Measurements from ENCODE around the gene OR11A1. TPM values are rescaled to one million over a fixed set of nuclear protein-coding genes. Genes with fewer than 3 reads are reported as not detected.

The OR11A1 gene
- total RNA-seq, 1 experiment from 2014 or later, result not detected

- Histone ChIP-seq H3K27ac (ENCODE audit: insufficient read length, low read depth, low read length) (no peak overlapping the region), H3K14ac (ENCODE audit: insufficient read depth, low read length) (no peak overlapping the region), H2BK120ac (ENCODE audit: low read depth, low read length, poor library complexity, severe bottlenecking) (no peak overlapping the region), H3K27me3 (ENCODE audit: insufficient read depth, low read length) (no peaks in the 10 kb centered on the region), H2AK5ac (ENCODE audit: insufficient read length, low read length) (no peak overlapping the region), H2BK15ac (ENCODE audit: low read depth, low read length) (no peak overlapping the region), H3T11ph (ENCODE audit: low read length) (no peak overlapping the region), H2BK5ac (ENCODE audit: insufficient read length, low read length) (no peak overlapping the region), H2AFZ (ENCODE audit: low read length) (no peak overlapping the region), H4K8ac (replicated peaks; ENCODE audit: insufficient read length, low read depth, low read length) (no peak overlapping the region), H4K20me1 (ENCODE audit: control insufficient read depth, insufficient read depth, insufficient read length) (no peaks in the 10 kb centered on the region), H2BK20ac (ENCODE audit: low read depth, low read length, poor library complexity, severe bottlenecking) (no peak overlapping the region), H3K4me2 (ENCODE audit: insufficient read depth, insufficient read length, low read length) (no peak overlapping the region), H3K79me2 (ENCODE audit: insufficient read depth, low read length) (no peaks in the 10 kb centered on the region), H3K9ac (ENCODE audit: extremely low read depth, insufficient read length, low read length) (no peak overlapping the region), H3K4ac (ENCODE audit: low read depth, low read length) (no peak overlapping the region), H3K4me1 (ENCODE audit: insufficient read depth, low read length) (no peaks in the 10 kb centered on the region), H3K23ac (ENCODE audit: insufficient read length, low read depth, low read length) (no peak overlapping the region), H3K56ac (ENCODE audit: insufficient read length, low read depth, low read length) (no peak overlapping the region), H2BK12ac (ENCODE audit: insufficient read length, low read depth, low read length) (no peak overlapping the region), H4K91ac (ENCODE audit: insufficient read length, low read depth, low read length) (no peak overlapping the region), H3K18ac (ENCODE audit: insufficient read length, low read depth, low read length) (no peak overlapping the region), H4K5ac (ENCODE audit: insufficient read length, low read depth, low read length) (no peak overlapping the region), H3K9me3 (ENCODE audit: control insufficient read depth, low read depth, low read length) (no peaks in the 10 kb centered on the region), H3K23me2 (ENCODE audit: insufficient read length, low read depth, low read length, poor library complexity, severe bottlenecking) (no peaks in the 10 kb centered on the region), H3K79me1 (ENCODE audit: insufficient read depth, low read depth, low read length, poor library complexity, severe bottlenecking) (no peaks in the 10 kb centered on the region)
- H3K27me3 Mint-ChIP-seq (ENCODE audit: low read depth), result peaks cover 3% of the 10 kb centered on the region; the same call in 1 of the 2 replicates
- H3K4me3 Mint-ChIP-seq, result no peak overlapping the region
- no peaks in the 10 kb centered on the region for H3K36me3 Mint-ChIP-seq (ENCODE audit: insufficient read depth in 1 of 3, low read depth in 3 of 3)
- DNase-seq, result no peak
- WGBS (ENCODE audit: extremely low coverage, insufficient read length, low lambda C conversion rate), result no CpG with 5 or more reads among the region's 2 CpGs
- H3K4me1 Mint-ChIP-seq, result peaks cover 0 to 8% of the 10 kb centered on the region in 2 experiments; a peak in 3 of 4 replicates
- no peak overlapping the region for H3K27ac Mint-ChIP-seq
- TF ChIP-seq, protein P1, sequence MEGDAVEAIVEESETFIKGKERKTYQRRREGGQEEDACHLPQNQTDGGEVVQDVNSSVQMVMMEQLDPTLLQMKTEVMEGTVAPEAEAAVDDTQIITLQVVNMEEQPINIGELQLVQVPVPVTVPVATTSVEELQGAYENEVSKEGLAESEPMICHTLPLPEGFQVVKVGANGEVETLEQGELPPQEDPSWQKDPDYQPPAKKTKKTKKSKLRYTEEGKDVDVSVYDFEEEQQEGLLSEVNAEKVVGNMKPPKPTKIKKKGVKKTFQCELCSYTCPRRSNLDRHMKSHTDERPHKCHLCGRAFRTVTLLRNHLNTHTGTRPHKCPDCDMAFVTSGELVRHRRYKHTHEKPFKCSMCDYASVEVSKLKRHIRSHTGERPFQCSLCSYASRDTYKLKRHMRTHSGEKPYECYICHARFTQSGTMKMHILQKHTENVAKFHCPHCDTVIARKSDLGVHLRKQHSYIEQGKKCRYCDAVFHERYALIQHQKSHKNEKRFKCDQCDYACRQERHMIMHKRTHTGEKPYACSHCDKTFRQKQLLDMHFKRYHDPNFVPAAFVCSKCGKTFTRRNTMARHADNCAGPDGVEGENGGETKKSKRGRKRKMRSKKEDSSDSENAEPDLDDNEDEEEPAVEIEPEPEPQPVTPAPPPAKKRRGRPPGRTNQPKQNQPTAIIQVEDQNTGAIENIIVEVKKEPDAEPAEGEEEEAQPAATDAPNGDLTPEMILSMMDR (conservative IDR thresholded peaks at IDR 0.05), result no peak
- no peaks in the 10 kb centered on the region; a peak in 1 of 5 replicates for H3K9me3 Mint-ChIP-seq
Observed at GRCh38 chr6:29490552-29490951, 33.7 kb upstream of the OR11A1 start.
